GM12878 (cell line): ENCODE measurements around the gene PRKAA1. TPM values are rescaled to one million over a fixed set of nuclear protein-coding genes. Genes with fewer than 3 reads are reported as not detected.

Source experiments
- ATAC-seq: fragments of 200-7000 bp; cut with Tn5 transposase; 3 replicates; pipeline ENCODE4 v1.9.1; 2020; ENCODE audit warnings: mild to moderate bottlenecking, moderate library complexity
- BruUV-seq: library from RNA; stranded (reverse); fragments of 400-500 nt; replicated peaks from 2 replicates; lab custom pipeline; 2021; lab: Mats Ljungman, UMichigan
- CTCF ChIA-PET: fragments of 300-600 bp; sonication (Branson Sonifier 250); formaldehyde crosslinking; extraction: SDS; loops from one replicate; lab custom pipeline; 2021; ENCODE audit warnings: inconsistent platforms; lab: Yijun Ruan, JAX
- POLR2A ChIA-PET: fragments of 350-600 bp; formaldehyde crosslinking; extraction: SDS; loops from one replicate; lab custom pipeline; 2021; ENCODE audit warnings: inconsistent platforms; lab: Charles Lee
- RAD21 ChIA-PET: fragments of 300-600 bp; sonication (Branson Sonifier 250); formaldehyde crosslinking; loops from one replicate; lab custom pipeline; 2023; ENCODE audit warnings: antibody characterized with exemption; ENCODE audit not compliant: unreplicated experiment; lab: Charles Lee
- SMC1A ChIA-PET: fragments of 300-600 bp; sonication (Branson Sonifier 250); formaldehyde crosslinking; loops from one replicate; lab custom pipeline; 2023; ENCODE audit not compliant: unreplicated experiment, uncharacterized antibody; lab: Charles Lee
- DNase-seq: peaks from one replicate; pipeline ENCODE4 v3.0.0-alpha.2; 2011; ENCODE audit warnings: low read depth, low spot score
- FAIRE-seq: peaks from 3 replicates; lab custom pipeline; 2011; peaks lifted over from hg19 to GRCh38; lab: Jason Lieb, UNC
- H2AFZ ChIP-seq: 2 replicates; pipeline ENCODE4 v1.6.0; 2011; ENCODE audit warnings: low read depth, low read length, control low read depth; ENCODE audit not compliant: control insufficient read depth
- H3K27ac ChIP-seq: 2 replicates; pipeline ENCODE4 v1.5.1; 2011; ENCODE audit warnings: control low read depth; ENCODE audit not compliant: control insufficient read depth, insufficient read depth
- H3K27me3 ChIP-seq, 2 experiments: replicated peaks in 1 of 2; 2 replicates each; pipeline versions ENCODE4 v1.6.0 to v1.6.1; 2011; ENCODE audit warnings: low read length in 1 of 2; ENCODE audit not compliant: control insufficient read depth in 2 of 2, insufficient read depth in 2 of 2
- H3K36me3 ChIP-seq, 2 experiments: 2 replicates each; pipeline ENCODE4 v1.5.1; 2011; ENCODE audit warnings: low read length in 1 of 2; ENCODE audit not compliant: control insufficient read depth in 2 of 2, insufficient read depth in 2 of 2
- H3K4me1 ChIP-seq: 2 replicates; pipeline ENCODE4 v1.6.1; 2011; ENCODE audit warnings: mild to moderate bottlenecking, low read length, moderate library complexity, mixed read lengths; ENCODE audit not compliant: control insufficient read depth, insufficient read depth
- H3K4me2 ChIP-seq: 2 replicates; pipeline ENCODE4 v1.6.0; 2011; ENCODE audit warnings: control low read depth; ENCODE audit not compliant: control insufficient read depth, insufficient read depth
- H3K4me3 ChIP-seq: fragments of 200-600 bp; sonication (generic); 2 replicates; pipeline ENCODE4 v1.5.1; 2016
- H3K79me2 ChIP-seq: 2 replicates; pipeline ENCODE4 v1.6.0; 2011; ENCODE audit warnings: low read length; ENCODE audit not compliant: control insufficient read depth, insufficient read depth
- H3K9ac ChIP-seq: 2 replicates; pipeline ENCODE4 v1.8.0; 2011; ENCODE audit warnings: low read length, control low read depth, mixed read lengths; ENCODE audit not compliant: control insufficient read depth, insufficient read depth
- H3K9me3 ChIP-seq: replicated peaks from 3 replicates; pipeline ENCODE4 v1.5.1; 2011; ENCODE audit warnings: mild to moderate bottlenecking, low read length; ENCODE audit not compliant: control insufficient read depth, insufficient read depth
- H4K20me1 ChIP-seq: 2 replicates; pipeline ENCODE4 v1.6.0; 2011; ENCODE audit not compliant: control insufficient read depth, insufficient read depth
- ASH2L ChIP-seq: fragments of 300-600, 200-600 bp; sonication (generic); IDR thresholded peaks from 2 replicates; pipeline ENCODE4 v1.6.1; 2017; ENCODE audit warnings: low read depth, mild to moderate bottlenecking, borderline replicate concordance
- EGR1 ChIP-seq, 2 experiments: IDR thresholded peaks; 1 replicate in 1 of 2; 2 replicates in 1 of 2; pipeline ENCODE4 v1.6.1; 2011 to 2012; ENCODE audit warnings: low read depth in 2 of 2, low read length in 2 of 2, borderline replicate concordance in 1 of 2, mild to moderate bottlenecking in 1 of 2, moderate library complexity in 1 of 2
- HDAC6 ChIP-seq: fragments of 200-600 bp; sonication (generic); IDR thresholded peaks from one replicate; pipeline ENCODE4 v1.8.0; 2017; ENCODE audit warnings: antibody characterized with exemption; ENCODE audit not compliant: unreplicated experiment
- KAT2A ChIP-seq: conservative IDR thresholded peaks from 2 replicates; pipeline ENCODE4 v1.6.1; 2011; ENCODE audit warnings: low read depth, low read length; ENCODE audit not compliant: control insufficient read depth
- NFIC ChIP-seq: IDR thresholded peaks from 2 replicates; pipeline ENCODE4 v1.6.1; 2012; ENCODE audit warnings: low read depth, mild to moderate bottlenecking, inconsistent platforms, low read length, moderate library complexity
- NFYB ChIP-seq: IDR thresholded peaks from 2 replicates; pipeline ENCODE4 v1.6.1; 2011; ENCODE audit warnings: low read depth, mild to moderate bottlenecking, low read length, improper control_type of control experiment, moderate library complexity; ENCODE audit not compliant: insufficient read depth
- NKRF ChIP-seq: fragments of 450-650 bp; conservative IDR thresholded peaks from 2 replicates; pipeline ENCODE4 v1.6.1; 2017; ENCODE audit warnings: mild to moderate bottlenecking, moderate library complexity
- RFX5 ChIP-seq: IDR thresholded peaks from 2 replicates; pipeline ENCODE4 v1.6.1; 2011; ENCODE audit warnings: low read depth, low read length, improper control_type of control experiment
- SMC3 ChIP-seq: IDR thresholded peaks from 2 replicates; pipeline ENCODE4 v1.6.1; 2011; ENCODE audit warnings: low read length, improper control_type of control experiment, borderline replicate concordance
- TARDBP ChIP-seq: IDR thresholded peaks from 2 replicates; pipeline ENCODE4 v1.6.1; 2016; ENCODE audit warnings: borderline replicate concordance
- TBL1XR1 ChIP-seq: IDR thresholded peaks from 2 replicates; pipeline ENCODE4 v1.6.1; 2012; ENCODE audit warnings: low read depth, low read length, improper control_type of control experiment
- YBX1 ChIP-seq: fragments of 450-650 bp; IDR thresholded peaks from 2 replicates; pipeline ENCODE4 v1.6.1; 2016; ENCODE audit warnings: antibody characterized with exemption
- YY1 ChIP-seq: IDR thresholded peaks from 2 replicates; pipeline ENCODE4 v1.6.1; 2011; ENCODE audit warnings: low read depth, mild to moderate bottlenecking, low read length
- ZNF217 ChIP-seq: fragments of 450-650 bp; IDR thresholded peaks from 2 replicates; pipeline ENCODE4 v1.6.1; 2017; ENCODE audit warnings: antibody characterized with exemption, mild to moderate bottlenecking
- ZNF274 ChIP-seq: IDR thresholded peaks from one replicate; pipeline ENCODE4 v1.8.0; 2011; ENCODE audit not compliant: insufficient read length, insufficient read depth
- WGBS: methylation state at CpG from one replicate; pipeline ENCODE4 v1.1.6; 2016; ENCODE audit warnings: low lambda C conversion rate; ENCODE audit not compliant: insufficient replicate concordance, insufficient coverage; ENCODE audit errors: missing lambda C conversion rate; 5-methylcytosine and 5-hydroxymethylcytosine counted together
- in situ Hi-C: fragments of 300-500 bp; cut with MboI; formaldehyde crosslinking; loops from 9 replicates; pipeline ENCODE4 v1.14.3; 2018; ENCODE audit warnings: mixed read lengths
- intact Hi-C: fragments of 100-400 bp; cut with micrococcal nuclease; formaldehyde crosslinking; loops from one replicate; pipeline ENCODE4 v1.14.2; 2022; ENCODE audit not compliant: unreplicated experiment
- polyA plus RNA-seq, 11 experiments: library from polyadenylated mRNA; depleted of rRNA in 4 of 11; unstranded in 6 of 11; stranded (reverse) in 5 of 11; fragments of >200 nt; fragmentation: Nextera tagmentation in 4 of 11; fragmentation: Illumina TruSeq in 1 of 11; extraction: Ambion mirVana in 4 of 11; extraction: Trizol in 1 of 11; gene quantifications; 1 replicate in 1 of 11; 2 replicates in 10 of 11; pipeline versions ENCODE4 v1.2.1 to v1.2.3, GENCODE V29; 2011 to 2016; ENCODE audit warnings: inconsistent platforms in 2 of 11, missing spikeins in 2 of 11, low read depth in 1 of 11
- total RNA-seq, 4 experiments: library from RNA; depleted of rRNA in 3 of 4; stranded (reverse); fragments of >200 nt in 3 of 4; fragmentation: Illumina TruSeq in 1 of 4; extraction: Trizol in 1 of 4; gene quantifications; 2 replicates each; pipeline versions ENCODE4 v1.2.1 to v1.2.3, GENCODE V29; 2013 to 2021

PRKAA1 gene
- total and polyA plus RNA-seq, 10 of the 15 experiments (the other 5 are each of a cell fraction or from before 2014, with no cell fraction given) = 13.6 to 55.5 (median 29.6) TPM

DNA sequence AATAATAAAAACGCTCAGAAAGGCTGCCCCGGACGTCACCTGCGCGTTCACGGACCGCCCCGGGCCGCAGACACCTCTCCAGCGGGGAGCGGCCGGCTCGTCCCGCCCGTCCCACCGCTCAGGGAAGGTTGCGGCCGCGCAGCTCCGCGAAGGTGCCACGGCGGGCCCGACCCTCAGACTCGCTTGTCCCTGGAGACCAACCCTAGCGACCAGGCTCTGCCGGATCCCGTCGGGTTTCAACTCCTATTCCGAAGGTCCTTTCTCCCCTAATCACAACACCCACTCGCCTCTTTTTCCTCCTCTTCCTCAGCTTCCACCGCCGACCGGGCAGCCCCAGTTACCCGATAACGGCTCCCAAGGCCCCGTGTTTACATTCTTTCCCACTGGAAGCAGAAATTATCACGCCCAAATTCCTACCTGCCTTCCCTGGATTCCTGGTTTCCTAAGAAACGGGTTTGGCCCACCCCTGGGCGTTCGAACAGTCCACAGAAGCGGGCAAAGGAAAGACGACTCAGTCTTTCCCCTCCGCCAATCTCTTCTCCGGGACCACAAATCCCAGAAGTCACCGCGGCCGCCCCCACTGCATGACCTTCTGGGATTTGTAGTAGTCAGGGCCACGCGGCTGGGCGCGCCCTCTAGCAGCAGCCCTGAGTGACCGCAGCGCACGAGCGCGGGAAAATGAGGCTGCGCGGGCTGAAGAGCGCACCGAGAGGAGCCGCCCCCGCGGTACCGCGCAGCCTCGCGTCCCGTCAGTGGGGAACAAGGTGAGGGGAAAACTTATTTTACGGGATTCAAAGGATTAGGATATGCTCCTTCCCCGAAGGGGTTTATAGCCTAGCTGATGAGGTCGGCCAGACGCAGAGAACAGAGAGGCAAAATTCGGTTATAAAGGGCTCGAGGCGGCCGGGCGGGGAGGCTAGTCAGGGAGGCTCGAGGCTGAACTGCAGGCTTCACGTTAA, 42.5 kb downstream of the PRKAA1 start, which contains the start of gene TTC33 (continued):
- TF ChIP-seq HDAC6 (no peak), ASH2L (no peak), TARDBP (peak; percentile 95), YBX1 (no peak), TBL1XR1 (no peak), NFYB (no peak), KAT2A (no peak), ZNF217 (no peak), NKRF (0 out of 2 replicates have a peak, but pooled peaks have one; percentile 44)

DNA sequence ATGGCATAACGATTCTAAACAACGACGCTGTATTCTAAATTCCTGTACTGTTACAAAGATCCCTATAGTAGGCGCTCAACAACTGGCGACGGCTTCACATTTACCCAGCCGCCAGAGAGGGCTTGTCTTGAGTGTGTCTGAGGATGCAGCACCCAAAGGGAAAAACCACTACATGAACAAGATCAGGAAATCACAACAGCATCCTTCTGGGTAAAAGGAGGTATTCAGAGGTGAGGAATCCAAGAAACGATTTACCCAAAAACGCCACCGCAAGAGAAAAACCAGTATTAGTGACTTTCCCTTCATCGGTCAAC, 43.1 kb downstream of the PRKAA1 start:
- no TSS peak for BruUV-seq
- H4K20me1 ChIP-seq = no peaks in the 10 kb centered on the region
- ChIA-PET SMC1A (no interaction called here), CTCF (interaction anchor here (0.8 to 1.8 kb wide), 3 partner anchors 9 to 81 kb away, joined by 3 to 7 read pairs (median 4); partner anchors contain the start of gene RPL37), RAD21 (no interaction called here), POLR2A (interaction anchor here (0.8 kb wide), 1 partner anchor 74 kb away, joined by 3 read pairs; no protein-coding TSS in a partner anchor)
- intact Hi-C loops (loop anchor here (1.0 to 2.0 kb wide), 3 partner anchors 43 to 124 kb away; partner anchors contain the start of gene PRKAA1), in situ Hi-C loops (loop anchor here (5.0 kb wide), 1 partner anchor 82 kb away; the partner anchor contains the start of gene RPL37)
- under 1% methylated on average over 11 of the region's 11 CpGs for WGBS
- H3K79me2 ChIP-seq = peaks cover 21% of the 10 kb centered on the region
- peak overlapping the region; percentile 74 for H3K27ac ChIP-seq
- ATAC-seq = peak; percentile 89
- no peaks in the 10 kb centered on the region for H3K27me3 ChIP-seq
- H3K36me3 ChIP-seq = 0 out of 4 replicates have a peak, but pooled peaks cover 0 to 2% of the 10 kb centered on the region in 2 experiments
- H3K9me3 ChIP-seq = no peaks in the 10 kb centered on the region; the same call in 2 of the 3 replicates
- H3K9ac ChIP-seq = peak overlapping the region; percentile 80
- FAIRE-seq = peak; percentile 62
- peaks cover 7% of the 10 kb centered on the region; the same call in 1 of the 2 replicates for H3K4me1 ChIP-seq
- peak overlapping the region; percentile 88 for H3K4me3 ChIP-seq
- peak overlapping the region; percentile 96 for H2AFZ ChIP-seq
- DNase-seq = peak; percentile 49
- peak overlapping the region; percentile 87 for H3K4me2 ChIP-seq
- TF ChIP-seq EGR1 (IDR thresholded peaks at IDR 0.05; ENCODE audit: borderline replicate concordance in 1 of 2, low read depth in 2 of 2, low read length in 2 of 2) (no peak), ZNF217 (no peak), SMC3 (peak; percentile 32; the same call in 1 of the 2 replicates), NFIC (no peak), NKRF (no peak), YY1 (peak; percentile 47), RFX5 (no peak), ZNF274 (no peak)
